Myocyte (in vitro differentiated cells): ENCODE data around the gene FBXL12. TPM values are rescaled to one million over a fixed set of nuclear protein-coding genes. Genes with fewer than 3 reads are reported as not detected.
"Not testable (repeated sequence)": the region's sequence is repeated elsewhere in the genome, so short reads cannot be mapped to it uniquely, and the experiment has no call there.

Source experiments
- DNase-seq: peaks from one replicate; pipeline ENCODE4 v3.0.0-alpha.2; 2012; ENCODE audit warnings: low read depth
- total RNA-seq: library from RNA; depleted of rRNA; stranded (reverse); fragments of >200 nt; gene quantifications from 2 replicates; pipeline ENCODE4 v1.2.3, GENCODE V29; 2014

FBXL12 gene
- total RNA-seq, 1 donor from 2014 or later = 25.4 TPM

GRCh38 chr19:9793071-9793591, 25.7 kb downstream of the FBXL12 start:
- no peak for DNase-seq

- DNase-seq = peak; percentile 84
These were observed 26.4 kb downstream of the FBXL12 start for GRCh38 chr19:9792206-9793070.

GRCh38 chr19:9791552-9792205, 27.2 kb downstream of the FBXL12 start:
- peak; percentile 93 for DNase-seq

- DNase-seq = not testable (repeated sequence)
These were observed 27.9 kb downstream of the FBXL12 start for GRCh38 chr19:9791073-9791367.

GRCh38 chr19:9789579-9789978, 29.3 kb downstream of the FBXL12 start:
- DNase-seq = not testable (repeated sequence)

- DNase-seq = no peak
These were observed 29.8 kb downstream of the FBXL12 start for GRCh38 chr19:9789066-9789465.

- DNase-seq = not testable (repeated sequence)
These were observed 30.3 kb downstream of the FBXL12 start for GRCh38 chr19:9788604-9789003.

GRCh38 chr19:9786819-9787218, 32.1 kb downstream of the FBXL12 start:
- DNase-seq = no peak

- no peak for DNase-seq
These were observed 32.5 kb downstream of the FBXL12 start for GRCh38 chr19:9786342-9786741.

GRCh38 chr19:9785367-9786331, 33.2 kb downstream of the FBXL12 start:
- peak; percentile 92 for DNase-seq

GRCh38 chr19:9784163-9784496, 34.7 kb downstream of the FBXL12 start:
- not testable (repeated sequence) for DNase-seq

GRCh38 chr19:9782338-9782737, 36.5 kb downstream of the FBXL12 start:
- DNase-seq = no peak

GRCh38 chr19:9768175-9769112, 50.4 kb downstream of the FBXL12 start, which contains the start of gene ZNF846:
Gene ZNF846, minus strand, starts transcription at chr19:9768738. Its CDS starts 3,788 bp downstream, at chr19:9764950.
- peak; percentile 96 for DNase-seq

Other genes starting within 250 kb of the FBXL12 start
- gene ZNF121, start 234.6 kb downstream of the FBXL12 start, total RNA-seq = 39.0 and 44.3 TPM in 2 replicates
- gene ZNF561, start 197.8 kb downstream of the FBXL12 start, total RNA-seq = 32.9 and 55.2 TPM in 2 replicates
- 21.3 and 21.8 TPM in 2 replicates for gene ZNF562, start 144.0 kb downstream of the FBXL12 start, total RNA-seq
- gene ZNF846, start 50.3 kb downstream of the FBXL12 start, total RNA-seq = 6.5 and 8.8 TPM in 2 replicates
- 417 and 480 TPM in 2 replicates for gene UBL5, start 8.8 kb upstream of the FBXL12 start, total RNA-seq
- gene PIN1, start 16.2 kb upstream of the FBXL12 start, total RNA-seq = 156 and 167 TPM in 2 replicates
- gene OLFM2, start 117.4 kb upstream of the FBXL12 start, total RNA-seq = 31.8 and 50.7 TPM in 2 replicates
- 75.3 and 93.4 TPM in 2 replicates for gene COL5A3, start 191.4 kb upstream of the FBXL12 start, total RNA-seq
- gene RDH8, start 194.4 kb upstream of the FBXL12 start, total RNA-seq = not detected in 2 replicates